Measurements from ENCODE around the gene GLP1R. TPM values are rescaled to one million over a fixed set of nuclear protein-coding genes. Genes with fewer than 3 reads are reported as not detected.

GLP1R gene
- total RNA-seq, 1 experiment from 2014 or later: not detected

GRCh38 chr6:39049575-39050283 is 1.1 kb downstream of the GLP1R start:
- Histone ChIP-seq H3K4me3 (ENCODE audit: low read depth, low read length, poor library complexity, severe bottlenecking) (no peak overlapping the region), H3K27ac (ENCODE audit: low read depth, low read length, poor library complexity, severe bottlenecking) (no peak overlapping the region), H3K27me3 (replicated peaks; ENCODE audit: insufficient read depth, low read depth, low read length, poor library complexity) (peaks cover 51% of the 10 kb centered on the region), H3K9me3 (ENCODE audit: low read depth, low read length, poor library complexity, severe bottlenecking) (no peaks in the 10 kb centered on the region), H3K36me3 (ENCODE audit: insufficient read depth, low read length, poor library complexity, severe bottlenecking) (no peaks in the 10 kb centered on the region), H3K4me1 (ENCODE audit: insufficient read depth, low read length, poor library complexity, severe bottlenecking) (no peaks in the 10 kb centered on the region)
- TF ChIP-seq CTCF (conservative IDR thresholded peaks at IDR 0.05; ENCODE audit: low read depth, low read length) (no peak), EZH2 (IDR thresholded peaks at IDR 0.05; ENCODE audit: borderline replicate concordance, low read depth, low read length, poor library complexity, severe bottlenecking) (no peak)
- CTCF ChIA-PET: no interaction called here
- intact Hi-C loops (cut with micrococcal nuclease; ENCODE audit: unreplicated experiment): no loop called here
- no TSS peak for BruUV-seq (replicated peaks)
- DNase-seq (ENCODE audit: low spot score): no peak
- POLR2A ChIA-PET (ENCODE audit: low non-redundant PET): no interaction called here

GRCh38 chr6:39050453-39051112 is 2.0 kb downstream of the GLP1R start:
- ChIA-PET CTCF (no interaction called here), POLR2A (ENCODE audit: low non-redundant PET) (no interaction called here)
- Histone ChIP-seq H3K36me3 (ENCODE audit: insufficient read depth, low read length, poor library complexity, severe bottlenecking) (no peaks in the 10 kb centered on the region), H3K4me1 (ENCODE audit: insufficient read depth, low read length, poor library complexity, severe bottlenecking) (no peaks in the 10 kb centered on the region), H3K9me3 (ENCODE audit: low read depth, low read length, poor library complexity, severe bottlenecking) (no peaks in the 10 kb centered on the region), H3K27me3 (replicated peaks; ENCODE audit: insufficient read depth, low read depth, low read length, poor library complexity) (peaks cover 51% of the 10 kb centered on the region), H3K27ac (ENCODE audit: low read depth, low read length, poor library complexity, severe bottlenecking) (no peak overlapping the region), H3K4me3 (ENCODE audit: low read depth, low read length, poor library complexity, severe bottlenecking) (no peak overlapping the region)
- no peak for TF ChIP-seq CTCF (conservative IDR thresholded peaks at IDR 0.05; ENCODE audit: low read depth, low read length)
- no TSS peak for BruUV-seq (replicated peaks)
- intact Hi-C loops (cut with micrococcal nuclease; ENCODE audit: unreplicated experiment): no loop called here
- DNase-seq (ENCODE audit: low spot score): no peak

GRCh38 chr6:39051399-39052122 is 3.0 kb downstream of the GLP1R start:
- no peak for DNase-seq (ENCODE audit: low spot score)
- Histone ChIP-seq H3K9me3 (ENCODE audit: low read depth, low read length, poor library complexity, severe bottlenecking) (no peaks in the 10 kb centered on the region), H3K4me1 (ENCODE audit: insufficient read depth, low read length, poor library complexity, severe bottlenecking) (no peaks in the 10 kb centered on the region), H3K27me3 (replicated peaks; ENCODE audit: insufficient read depth, low read depth, low read length, poor library complexity) (peaks cover 48% of the 10 kb centered on the region), H3K27ac (ENCODE audit: low read depth, low read length, poor library complexity, severe bottlenecking) (no peak overlapping the region), H3K4me3 (ENCODE audit: low read depth, low read length, poor library complexity, severe bottlenecking) (no peak overlapping the region), H3K36me3 (ENCODE audit: insufficient read depth, low read length, poor library complexity, severe bottlenecking) (no peaks in the 10 kb centered on the region)
- ChIA-PET CTCF (no interaction called here), POLR2A (ENCODE audit: low non-redundant PET) (no interaction called here)
- intact Hi-C loops (cut with micrococcal nuclease; ENCODE audit: unreplicated experiment): no loop called here
- no peak for TF ChIP-seq EZH2 (IDR thresholded peaks at IDR 0.05; ENCODE audit: borderline replicate concordance, low read depth, low read length, poor library complexity, severe bottlenecking)
- no peak for TF ChIP-seq CTCF (conservative IDR thresholded peaks at IDR 0.05; ENCODE audit: low read depth, low read length)
- no TSS peak for BruUV-seq (replicated peaks)
